Thyroid gland (tissue), 4 donors: ENCODE results near the gene CPSF3. TPM values are rescaled to one million over a fixed set of nuclear protein-coding genes. Genes with fewer than 3 reads are reported as not detected.

Experiments
- DNase-seq, 2 donors: peaks; one replicate each; pipeline ENCODE4 v3.0.0-alpha.2; 2019
- H3K27ac ChIP-seq, 3 donors: fragments of 200-600 bp; sonication (generic); 1 replicate in 2 of 3; 2 replicates in 1 of 3; pipeline ENCODE4 v1.5.1; 2016 to 2019; ENCODE audit warnings: mild to moderate bottlenecking in 1 of 3, moderate library complexity in 1 of 3
- H3K27me3 ChIP-seq: fragments of 200-600 bp; sonication (generic); one replicate; pipeline ENCODE4 v1.5.1; 2019
- H3K36me3 ChIP-seq, 2 donors: fragments of 200-600 bp; sonication (generic); one replicate each; pipeline ENCODE4 v1.5.1; 2016 to 2019
- H3K4me1 ChIP-seq, 2 donors: fragments of 200-600 bp; sonication (generic); one replicate each; pipeline ENCODE4 v1.5.1; 2017 to 2019
- H3K4me3 ChIP-seq, 3 donors: fragments of 200-600 bp; sonication (generic); replicated peaks in 1 of 3; 1 replicate in 2 of 3; 2 replicates in 1 of 3; pipeline ENCODE4 v1.5.1; 2016; ENCODE audit warnings: mild to moderate bottlenecking in 1 of 3
- H3K9me3 ChIP-seq: fragments of 200-600 bp; sonication (generic); one replicate; pipeline ENCODE4 v1.5.1; 2017
- POLR2A ChIP-seq, 2 donors: fragments of 450-650 bp; IDR thresholded peaks; one replicate each; pipeline ENCODE4 v1.6.1; 2017; ENCODE audit warnings: antibody characterized with exemption in 2 of 2, mild to moderate bottlenecking in 2 of 2, moderate library complexity in 1 of 2
- WGBS, 2 donors: methylation state at CpG; one replicate each; pipeline ENCODE4 v1.1.5; 2017; 5-methylcytosine and 5-hydroxymethylcytosine counted together
- intact Hi-C: fragments of 100-400 bp; cut with DNase I; formaldehyde crosslinking; loops from one replicate; pipeline ENCODE4 v1.15.1; 2023
- total RNA-seq, 4 donors: library from RNA; depleted of rRNA; stranded (reverse); fragments of >200 nt; gene quantifications; one replicate each; pipeline ENCODE4 v1.2.3, GENCODE V29; 2016
- TF ChIP-seq, protein P1 (sequence below), 6 experiments: fragments of 200-600 bp in 3 of 6; fragments of 450-650 bp in 3 of 6; sonication (generic) in 3 of 6; IDR thresholded peaks; one replicate each; pipeline ENCODE4 v1.5.1; 2016 to 2019; ENCODE audit warnings: antibody characterized with exemption in 6 of 6, mild to moderate bottlenecking in 2 of 6, inconsistent platforms in 1 of 6, moderate library complexity in 1 of 6

Gene CPSF3
- total RNA-seq, 4 donors from 2014 or later = 21.7 to 33.6 (median 29.1) TPM

DNA sequence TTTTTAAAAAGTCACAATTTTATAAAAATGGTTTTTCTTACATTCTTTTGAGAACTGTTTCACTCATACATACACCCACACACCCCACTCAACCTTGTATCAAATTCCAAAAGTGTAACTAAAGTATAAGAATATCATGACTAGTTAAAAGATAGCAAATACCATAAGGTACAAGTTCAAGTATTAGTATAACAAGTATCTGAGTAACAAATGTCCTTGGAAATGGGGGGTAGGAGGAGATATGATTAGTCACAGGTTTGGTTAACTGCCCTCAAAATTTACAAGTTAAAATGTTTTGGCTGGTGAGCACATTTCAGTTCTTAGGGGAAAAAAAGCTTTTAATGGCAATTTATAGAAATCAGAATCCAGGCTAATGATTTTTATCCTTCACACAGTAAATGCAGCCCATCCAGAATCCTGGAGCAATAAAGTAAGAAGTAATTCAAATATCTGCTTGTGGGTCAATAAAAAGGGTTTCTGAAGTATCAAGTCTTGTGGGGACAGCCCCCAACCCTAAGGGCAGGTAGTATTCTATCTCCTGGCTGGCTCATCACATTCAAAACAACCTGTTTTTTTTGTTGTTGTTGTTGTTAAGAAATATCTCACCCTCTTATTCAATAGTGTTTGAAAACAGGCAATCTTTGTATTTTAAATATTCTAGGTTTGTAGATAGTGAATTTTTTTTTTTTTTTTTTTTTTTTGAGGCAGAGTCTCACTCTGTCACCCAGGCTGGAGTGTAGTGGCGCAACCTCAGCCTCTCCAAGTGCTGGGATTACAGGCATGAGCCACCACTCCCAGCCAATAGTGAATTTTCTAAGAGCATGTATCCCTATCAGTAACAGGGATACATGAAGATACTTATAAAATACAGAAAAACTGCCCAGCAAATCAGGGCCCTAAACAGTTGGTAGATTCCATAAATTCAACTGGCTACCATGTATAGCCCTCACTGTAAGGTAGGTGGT, 65.4 kb downstream of the CPSF3 start:
- Histone ChIP-seq H3K9me3 (no peaks in the 10 kb centered on the region), H3K4me1 (no peaks in the 10 kb centered on the region), H3K27ac (no peak overlapping the region), H3K4me3 (no peak overlapping the region), H3K36me3 (peaks cover 71 to 92% of the 10 kb centered on the region in 2 donors), H3K27me3 (no peaks in the 10 kb centered on the region)
- TF ChIP-seq, protein P1, sequence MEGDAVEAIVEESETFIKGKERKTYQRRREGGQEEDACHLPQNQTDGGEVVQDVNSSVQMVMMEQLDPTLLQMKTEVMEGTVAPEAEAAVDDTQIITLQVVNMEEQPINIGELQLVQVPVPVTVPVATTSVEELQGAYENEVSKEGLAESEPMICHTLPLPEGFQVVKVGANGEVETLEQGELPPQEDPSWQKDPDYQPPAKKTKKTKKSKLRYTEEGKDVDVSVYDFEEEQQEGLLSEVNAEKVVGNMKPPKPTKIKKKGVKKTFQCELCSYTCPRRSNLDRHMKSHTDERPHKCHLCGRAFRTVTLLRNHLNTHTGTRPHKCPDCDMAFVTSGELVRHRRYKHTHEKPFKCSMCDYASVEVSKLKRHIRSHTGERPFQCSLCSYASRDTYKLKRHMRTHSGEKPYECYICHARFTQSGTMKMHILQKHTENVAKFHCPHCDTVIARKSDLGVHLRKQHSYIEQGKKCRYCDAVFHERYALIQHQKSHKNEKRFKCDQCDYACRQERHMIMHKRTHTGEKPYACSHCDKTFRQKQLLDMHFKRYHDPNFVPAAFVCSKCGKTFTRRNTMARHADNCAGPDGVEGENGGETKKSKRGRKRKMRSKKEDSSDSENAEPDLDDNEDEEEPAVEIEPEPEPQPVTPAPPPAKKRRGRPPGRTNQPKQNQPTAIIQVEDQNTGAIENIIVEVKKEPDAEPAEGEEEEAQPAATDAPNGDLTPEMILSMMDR (IDR thresholded peaks at IDR 0.05) = no peak
- no peak for TF ChIP-seq POLR2A (IDR thresholded peaks at IDR 0.05)
- WGBS, 2 donors = 97 to 100% methylated on average over 1 of the region's 1 CpG
- intact Hi-C loops = no loop called here
- DNase-seq = no peak

DNA sequence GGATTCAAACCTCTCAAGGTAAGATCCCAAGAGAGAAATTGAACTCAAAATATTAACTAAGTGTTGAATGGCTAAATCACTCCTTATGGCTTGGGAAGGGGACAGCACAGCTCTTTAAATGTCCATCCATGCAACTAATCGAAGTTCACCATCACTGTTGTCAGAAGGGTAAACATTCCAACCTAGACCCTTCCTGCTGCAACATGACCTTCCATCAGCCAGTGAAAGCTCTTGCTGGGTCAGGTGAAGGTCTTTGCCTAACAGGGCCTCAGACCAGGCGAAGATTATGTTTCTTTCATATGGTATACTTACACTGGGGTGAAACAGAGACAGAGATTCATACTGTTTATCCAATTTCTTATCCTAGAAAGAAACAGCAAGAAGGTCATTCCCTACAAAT, 67.3 kb downstream of the CPSF3 start:
- Histone ChIP-seq H3K9me3 (no peaks in the 10 kb centered on the region), H3K36me3 (peaks cover 61 to 89% of the 10 kb centered on the region in 2 donors), H3K27me3 (no peaks in the 10 kb centered on the region), H3K4me1 (no peaks in the 10 kb centered on the region), H3K4me3 (no peak overlapping the region), H3K27ac (no peak overlapping the region)
- DNase-seq = no peak
- WGBS, 2 donors = 83 to 92% methylated on average over 2 of the region's 2 CpGs
- intact Hi-C loops = no loop called here
- no peak for TF ChIP-seq POLR2A (IDR thresholded peaks at IDR 0.05)
- TF ChIP-seq, protein P1 (IDR thresholded peaks at IDR 0.05) = no peak

DNA sequence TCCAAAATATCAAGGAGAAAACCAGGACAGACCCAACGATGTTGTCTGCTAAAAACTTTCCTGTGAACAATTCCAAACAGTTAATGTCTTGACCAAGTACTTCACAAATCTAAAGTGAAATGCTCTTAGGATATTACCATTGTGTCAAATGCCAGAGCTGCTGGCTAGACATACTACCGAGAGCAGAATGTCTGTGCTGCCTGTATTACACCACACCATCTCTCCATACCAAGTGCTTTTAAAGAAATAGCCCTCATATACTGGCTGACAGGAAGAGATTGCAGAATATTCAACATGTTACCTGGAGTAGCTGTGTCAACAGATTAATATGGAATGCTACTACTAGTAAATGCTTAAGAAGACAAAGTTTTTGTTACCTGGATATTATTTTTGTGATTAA, 69.5 kb downstream of the CPSF3 start:
- no peak for DNase-seq
- Histone ChIP-seq H3K4me1 (no peaks in the 10 kb centered on the region), H3K4me3 (no peak overlapping the region), H3K9me3 (no peaks in the 10 kb centered on the region), H3K36me3 (peaks cover 64 to 83% of the 10 kb centered on the region in 2 donors), H3K27me3 (no peaks in the 10 kb centered on the region), H3K27ac (no peak overlapping the region)
- 60 to 68% methylated on average over 2 of the region's 2 CpGs for WGBS, 2 donors
- intact Hi-C loops = no loop called here
- no peak for TF ChIP-seq POLR2A (IDR thresholded peaks at IDR 0.05)
- TF ChIP-seq, protein P1 (IDR thresholded peaks at IDR 0.05) = no peak

DNA sequence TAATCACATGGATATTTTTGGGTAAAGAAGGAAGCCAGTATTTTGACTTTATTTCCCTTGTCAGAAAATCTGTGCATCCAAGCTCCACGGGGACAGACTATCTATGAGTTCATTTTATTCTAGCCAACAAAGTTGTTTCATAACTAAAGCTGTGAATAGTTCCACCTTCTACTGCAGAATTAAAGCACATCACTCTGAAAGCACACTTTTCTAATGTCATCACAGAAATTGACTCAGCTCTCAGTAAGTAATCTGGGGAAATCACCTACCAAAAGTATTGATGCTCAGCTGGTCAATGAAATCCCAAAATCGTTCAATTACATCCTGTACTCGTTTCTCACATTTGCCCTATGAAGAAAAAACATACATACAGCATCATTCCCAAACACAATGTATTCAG, 70.0 kb downstream of the CPSF3 start:
- Histone ChIP-seq H3K4me1 (no peaks in the 10 kb centered on the region), H3K27me3 (no peaks in the 10 kb centered on the region), H3K36me3 (peaks cover 62 to 79% of the 10 kb centered on the region in 2 donors), H3K4me3 (no peak overlapping the region), H3K9me3 (no peaks in the 10 kb centered on the region), H3K27ac (no peak overlapping the region)
- no peak for DNase-seq
- WGBS, 2 donors = 88% methylated on average over 3 of the region's 3 CpGs
- TF ChIP-seq, protein P1 (IDR thresholded peaks at IDR 0.05) = no peak
- no peak for TF ChIP-seq POLR2A (IDR thresholded peaks at IDR 0.05)
- intact Hi-C loops = no loop called here

DNA sequence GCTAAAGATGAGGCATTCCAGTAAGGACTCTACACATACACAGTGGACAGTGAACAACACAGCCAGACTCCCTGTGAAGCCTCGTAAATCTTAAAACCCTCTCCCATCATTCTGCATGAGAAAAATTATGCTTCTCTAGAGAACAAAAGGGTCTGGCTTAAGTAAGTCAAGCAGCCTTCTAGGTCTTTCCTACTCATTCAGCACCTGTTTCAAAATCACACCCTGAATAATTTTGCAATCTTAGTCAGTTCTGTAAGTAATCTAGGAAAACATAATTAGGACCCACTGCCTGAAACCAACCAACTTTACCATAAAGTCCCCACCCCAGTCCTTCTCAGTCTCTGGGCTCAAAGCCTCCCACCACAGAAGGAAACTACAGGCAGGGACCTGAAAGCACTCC, 70.6 kb downstream of the CPSF3 start:
- 84 to 89% methylated on average over 1 of the region's 1 CpG for WGBS, 2 donors
- DNase-seq = no peak
- no peak overlapping the region for H3K4me3 ChIP-seq
- H3K27ac ChIP-seq = no peak overlapping the region
- TF ChIP-seq POLR2A (IDR thresholded peaks at IDR 0.05) = no peak
- TF ChIP-seq, protein P1 (IDR thresholded peaks at IDR 0.05) = no peak
- H3K27me3 ChIP-seq = no peaks in the 10 kb centered on the region
- intact Hi-C loops = no loop called here
- H3K36me3 ChIP-seq = peaks cover 56 to 73% of the 10 kb centered on the region in 2 donors
- H3K9me3 ChIP-seq = no peaks in the 10 kb centered on the region
- H3K4me1 ChIP-seq = no peaks in the 10 kb centered on the region
